Measurements from ENCODE around the gene SLAMF7.
"Not testable (repeated sequence)": the region's sequence is repeated elsewhere in the genome, so short reads cannot be mapped to it uniquely, and the experiment has no call there.

DNA sequence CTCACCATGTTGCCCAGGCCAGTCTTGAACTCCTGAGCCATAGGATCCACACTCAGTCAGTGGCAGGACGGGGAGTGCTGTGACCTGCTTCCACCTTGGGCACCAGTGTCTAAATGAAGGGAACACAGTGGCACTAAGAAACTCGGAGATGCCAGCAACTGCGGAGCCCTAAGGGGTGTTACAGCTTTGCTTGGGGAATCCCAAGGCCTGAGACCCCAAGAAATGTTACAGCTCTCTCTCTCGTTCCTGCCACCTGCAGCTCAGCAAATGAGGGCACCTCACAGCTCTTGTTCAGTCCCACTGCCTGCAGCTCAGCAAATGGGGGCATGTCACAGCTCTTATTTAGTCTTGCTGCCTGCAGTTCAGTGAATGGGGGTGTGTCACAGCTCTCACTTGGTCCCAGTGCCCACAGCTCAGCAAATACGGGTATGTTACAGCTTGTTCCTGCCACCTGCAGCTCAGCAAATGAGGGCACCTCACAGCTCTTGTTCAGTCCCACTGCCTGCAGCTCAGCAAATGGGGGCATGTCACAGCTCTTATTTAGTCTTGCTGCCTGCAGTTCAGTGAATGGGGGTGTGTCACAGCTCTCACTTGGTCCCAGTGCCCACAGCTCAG, 24.9 kb upstream of the SLAMF7 start:
- TF ChIP-seq, protein P1, sequence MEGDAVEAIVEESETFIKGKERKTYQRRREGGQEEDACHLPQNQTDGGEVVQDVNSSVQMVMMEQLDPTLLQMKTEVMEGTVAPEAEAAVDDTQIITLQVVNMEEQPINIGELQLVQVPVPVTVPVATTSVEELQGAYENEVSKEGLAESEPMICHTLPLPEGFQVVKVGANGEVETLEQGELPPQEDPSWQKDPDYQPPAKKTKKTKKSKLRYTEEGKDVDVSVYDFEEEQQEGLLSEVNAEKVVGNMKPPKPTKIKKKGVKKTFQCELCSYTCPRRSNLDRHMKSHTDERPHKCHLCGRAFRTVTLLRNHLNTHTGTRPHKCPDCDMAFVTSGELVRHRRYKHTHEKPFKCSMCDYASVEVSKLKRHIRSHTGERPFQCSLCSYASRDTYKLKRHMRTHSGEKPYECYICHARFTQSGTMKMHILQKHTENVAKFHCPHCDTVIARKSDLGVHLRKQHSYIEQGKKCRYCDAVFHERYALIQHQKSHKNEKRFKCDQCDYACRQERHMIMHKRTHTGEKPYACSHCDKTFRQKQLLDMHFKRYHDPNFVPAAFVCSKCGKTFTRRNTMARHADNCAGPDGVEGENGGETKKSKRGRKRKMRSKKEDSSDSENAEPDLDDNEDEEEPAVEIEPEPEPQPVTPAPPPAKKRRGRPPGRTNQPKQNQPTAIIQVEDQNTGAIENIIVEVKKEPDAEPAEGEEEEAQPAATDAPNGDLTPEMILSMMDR (IDR thresholded peaks at IDR 0.05): not testable (repeated sequence)
- TF ChIP-seq ZFX (IDR thresholded peaks at IDR 0.05; ENCODE audit: borderline replicate concordance): not testable (repeated sequence)

All from 22Rv1 (cell line).